Measurements from ENCODE around the gene ASB18.

- TF ChIP-seq, protein P1, sequence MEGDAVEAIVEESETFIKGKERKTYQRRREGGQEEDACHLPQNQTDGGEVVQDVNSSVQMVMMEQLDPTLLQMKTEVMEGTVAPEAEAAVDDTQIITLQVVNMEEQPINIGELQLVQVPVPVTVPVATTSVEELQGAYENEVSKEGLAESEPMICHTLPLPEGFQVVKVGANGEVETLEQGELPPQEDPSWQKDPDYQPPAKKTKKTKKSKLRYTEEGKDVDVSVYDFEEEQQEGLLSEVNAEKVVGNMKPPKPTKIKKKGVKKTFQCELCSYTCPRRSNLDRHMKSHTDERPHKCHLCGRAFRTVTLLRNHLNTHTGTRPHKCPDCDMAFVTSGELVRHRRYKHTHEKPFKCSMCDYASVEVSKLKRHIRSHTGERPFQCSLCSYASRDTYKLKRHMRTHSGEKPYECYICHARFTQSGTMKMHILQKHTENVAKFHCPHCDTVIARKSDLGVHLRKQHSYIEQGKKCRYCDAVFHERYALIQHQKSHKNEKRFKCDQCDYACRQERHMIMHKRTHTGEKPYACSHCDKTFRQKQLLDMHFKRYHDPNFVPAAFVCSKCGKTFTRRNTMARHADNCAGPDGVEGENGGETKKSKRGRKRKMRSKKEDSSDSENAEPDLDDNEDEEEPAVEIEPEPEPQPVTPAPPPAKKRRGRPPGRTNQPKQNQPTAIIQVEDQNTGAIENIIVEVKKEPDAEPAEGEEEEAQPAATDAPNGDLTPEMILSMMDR (IDR thresholded peaks at IDR 0.05; ENCODE audit: low read depth, low read length, missing input control) = no peak
- no peak for TF ChIP-seq GABPA (IDR thresholded peaks at IDR 0.05 in 1 of 2, conservative IDR thresholded peaks at IDR 0.05 in 1 of 2)
- no peak for TF ChIP-seq TAF1 (conservative IDR thresholded peaks at IDR 0.05)
- no peak for TF ChIP-seq NR2F2 (IDR thresholded peaks at IDR 0.05)
- TF ChIP-seq SP1 (IDR thresholded peaks at IDR 0.05) = no peak
- TF ChIP-seq FOXA1 (IDR thresholded peaks at IDR 0.05) = no peak
- no peak for TF ChIP-seq ZBTB33 (IDR thresholded peaks at IDR 0.05)
These were observed 24.7 kb downstream of the ASB18 start for GRCh38 chr2:236239276-236240065.
